ENCODE data around the gene MED25.
A peak's percentile ranks its signal among the peaks of the same experiment; 100 is the strongest.

The MED25 gene

GRCh38 chr19:49873834-49874233 is 55.7 kb downstream of the MED25 start:
- H3K36me3 ChIP-seq (ENCODE audit: insufficient read depth, low read length): no peaks in the 10 kb centered on the region
- no peak overlapping the region for H3K4me2 ChIP-seq (ENCODE audit: low read depth, low read length, poor library complexity, severe bottlenecking)
- no peak overlapping the region for H3K4me3 ChIP-seq (ENCODE audit: low read length, poor library complexity, severe bottlenecking)
- peaks cover 33% of the 10 kb centered on the region for H3K4me1 ChIP-seq (ENCODE audit: insufficient read depth, low read length, poor library complexity, severe bottlenecking)
- peaks cover 10% of the 10 kb centered on the region for H4K20me1 ChIP-seq (ENCODE audit: insufficient read depth, low read length, poor library complexity, severe bottlenecking)
- H3K27me3 ChIP-seq (ENCODE audit: insufficient read depth, low read length, poor library complexity, severe bottlenecking): no peaks in the 10 kb centered on the region
- no peak overlapping the region for H2AFZ ChIP-seq (ENCODE audit: low read length)
- no peak overlapping the region for H3K9ac ChIP-seq (ENCODE audit: low read depth, low read length, poor library complexity, severe bottlenecking)
- peaks cover 38% of the 10 kb centered on the region for H3K79me2 ChIP-seq (ENCODE audit: insufficient read depth, low read length)
- TF ChIP-seq CTCF (conservative IDR thresholded peaks at IDR 0.05; ENCODE audit: low read length) (no peak), EZH2phosphoT487 (IDR thresholded peaks at IDR 0.05; ENCODE audit: borderline replicate concordance) (no peak)
- no peaks in the 10 kb centered on the region for H3K9me3 ChIP-seq (ENCODE audit: insufficient read depth, low read depth, low read length)
- no peaks in the 10 kb centered on the region for H3F3A ChIP-seq (ENCODE audit: low read depth)
- no peaks in the 10 kb centered on the region for H3K9me2 ChIP-seq (replicated peaks; ENCODE audit: low read depth, low read length)

DNA sequence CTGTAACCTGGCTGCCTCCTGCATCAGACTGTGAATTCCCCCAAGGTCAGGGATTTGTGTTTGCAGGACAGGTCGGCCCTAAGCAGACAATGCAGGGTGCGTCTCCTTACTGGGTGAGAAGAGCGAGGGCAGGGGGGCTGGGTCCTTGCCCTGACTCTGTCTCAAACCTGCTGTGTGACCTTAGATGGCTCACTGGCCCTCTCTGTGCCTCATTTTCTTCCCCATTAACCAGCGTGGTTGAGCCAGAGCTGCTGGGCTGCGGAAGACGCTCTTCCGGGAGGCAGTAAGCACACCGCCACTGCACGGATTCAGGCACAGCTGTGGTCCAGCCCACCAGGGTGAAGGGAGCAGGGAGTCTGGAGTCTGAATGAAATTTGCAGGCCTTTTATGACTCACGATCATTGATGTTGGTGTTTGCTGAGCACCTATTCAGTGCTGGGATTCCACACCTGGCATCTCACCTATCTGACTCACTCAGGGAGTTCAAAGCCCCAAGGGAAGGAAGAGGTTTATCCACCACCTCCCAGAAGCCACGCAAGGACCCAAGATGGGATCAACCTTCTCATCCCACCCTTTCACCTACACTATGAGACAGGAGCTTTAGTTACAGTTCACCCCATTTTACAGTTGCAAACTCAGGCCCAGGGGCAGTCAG is 56.5 kb downstream of the MED25 start:
- H3K9ac ChIP-seq (ENCODE audit: low read depth, low read length, poor library complexity, severe bottlenecking): peak overlapping the region; percentile 91
- no peaks in the 10 kb centered on the region for H3K36me3 ChIP-seq (ENCODE audit: insufficient read depth, low read length)
- H3F3A ChIP-seq (ENCODE audit: low read depth): no peaks in the 10 kb centered on the region
- peak overlapping the region; percentile 87 for H3K4me2 ChIP-seq (ENCODE audit: low read depth, low read length, poor library complexity, severe bottlenecking)
- TF ChIP-seq CTCF (conservative IDR thresholded peaks at IDR 0.05; ENCODE audit: low read length): no peak
- TF ChIP-seq EZH2phosphoT487 (IDR thresholded peaks at IDR 0.05; ENCODE audit: borderline replicate concordance): no peak
- peak overlapping the region; percentile 95 for H3K4me3 ChIP-seq (ENCODE audit: low read length, poor library complexity, severe bottlenecking)
- no peaks in the 10 kb centered on the region for H3K9me2 ChIP-seq (replicated peaks; ENCODE audit: low read depth, low read length)
- no peaks in the 10 kb centered on the region for H3K27me3 ChIP-seq (ENCODE audit: insufficient read depth, low read length, poor library complexity, severe bottlenecking)
- no peak overlapping the region for H2AFZ ChIP-seq (ENCODE audit: low read length)
- H3K4me1 ChIP-seq (ENCODE audit: insufficient read depth, low read length, poor library complexity, severe bottlenecking): peaks cover 34% of the 10 kb centered on the region
- no peaks in the 10 kb centered on the region for H3K9me3 ChIP-seq (ENCODE audit: insufficient read depth, low read depth, low read length)
- H4K20me1 ChIP-seq (ENCODE audit: insufficient read depth, low read length, poor library complexity, severe bottlenecking): peaks cover 11% of the 10 kb centered on the region
- H3K79me2 ChIP-seq (ENCODE audit: insufficient read depth, low read length): peaks cover 43% of the 10 kb centered on the region

- peaks cover 41% of the 10 kb centered on the region for H3K79me2 ChIP-seq (ENCODE audit: insufficient read depth, low read length)
- no peaks in the 10 kb centered on the region for H3K9me3 ChIP-seq (ENCODE audit: insufficient read depth, low read depth, low read length)
- no peak overlapping the region for H2AFZ ChIP-seq (ENCODE audit: low read length)
- H3K9me2 ChIP-seq (replicated peaks; ENCODE audit: low read depth, low read length): no peaks in the 10 kb centered on the region
- H3K4me3 ChIP-seq (ENCODE audit: low read length, poor library complexity, severe bottlenecking): peak overlapping the region; percentile 95
- peaks cover under 1% of the 10 kb centered on the region; the same call in 1 of the 2 replicates for H3K36me3 ChIP-seq (ENCODE audit: insufficient read depth, low read length)
- peaks cover 32% of the 10 kb centered on the region for H3K4me1 ChIP-seq (ENCODE audit: insufficient read depth, low read length, poor library complexity, severe bottlenecking)
- no peaks in the 10 kb centered on the region for H3K27me3 ChIP-seq (ENCODE audit: insufficient read depth, low read length, poor library complexity, severe bottlenecking)
- peak overlapping the region; percentile 91 for H3K9ac ChIP-seq (ENCODE audit: low read depth, low read length, poor library complexity, severe bottlenecking)
- H3K4me2 ChIP-seq (ENCODE audit: low read depth, low read length, poor library complexity, severe bottlenecking): peak overlapping the region; percentile 87
- peaks cover 11% of the 10 kb centered on the region for H4K20me1 ChIP-seq (ENCODE audit: insufficient read depth, low read length, poor library complexity, severe bottlenecking)
- no peaks in the 10 kb centered on the region for H3F3A ChIP-seq (ENCODE audit: low read depth)
- no peak for TF ChIP-seq EZH2phosphoT487 (IDR thresholded peaks at IDR 0.05; ENCODE audit: borderline replicate concordance)
- no peak for TF ChIP-seq CTCF (conservative IDR thresholded peaks at IDR 0.05; ENCODE audit: low read length)
Measured at GRCh38 chr19:49875177-49875576, 57.1 kb downstream of the MED25 start.

Data from Loucy (cell line).